GM10248 (cell line): ENCODE results near the gene SEZ6L.

ENCODE experiments used
- CTCF ChIA-PET: fragments of 300-600 bp; sonication (Branson Sonifier 250); formaldehyde crosslinking; extraction: SDS; loops from one replicate; lab custom pipeline; 2021; ENCODE audit warnings: antibody characterized with exemption; lab: Yijun Ruan, JAX
- POLR2A ChIA-PET: fragments of 350-650 bp; sonication (Branson Sonifier 250); formaldehyde crosslinking; extraction: SDS; loops from one replicate; lab custom pipeline; 2020; ENCODE audit warnings: antibody characterized with exemption; lab: Yijun Ruan, JAX
- DNase-seq: peaks from one replicate; pipeline ENCODE4 v3.0.0; 2012; ENCODE audit errors: extremely low spot score
- TF ChIP-seq, protein P1 (sequence below): IDR thresholded peaks from 2 replicates; pipeline ENCODE4 v1.5.1; 2012; ENCODE audit warnings: mild to moderate bottlenecking, low read depth; ENCODE audit errors: extremely low read depth, missing control alignments, control extremely low read depth

Gene SEZ6L

GRCh38 chr22:26226538-26227297 lies 57.5 kb downstream of the SEZ6L start:
- POLR2A ChIA-PET, result no interaction called here

DNA sequence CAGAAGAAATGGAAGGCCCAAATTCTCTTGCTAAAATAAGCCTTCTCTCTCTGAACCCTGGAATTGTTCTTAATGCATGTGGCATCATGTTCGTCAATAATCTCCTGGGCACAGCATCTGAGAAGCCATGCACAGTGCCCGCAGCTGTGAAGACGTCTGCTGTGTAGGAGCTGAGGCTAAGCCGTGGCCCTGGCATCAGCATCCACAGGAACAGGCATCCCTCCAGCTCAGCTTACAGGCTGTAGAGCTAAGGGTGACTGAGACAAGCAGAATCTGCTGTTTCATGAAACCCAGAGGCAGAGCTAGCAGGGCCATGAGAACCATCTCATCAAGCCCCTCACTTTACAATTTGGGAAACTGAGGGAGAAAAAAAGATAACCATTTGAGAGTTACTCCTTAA lies 60.6 kb downstream of the SEZ6L start:
- TF ChIP-seq, protein P1, sequence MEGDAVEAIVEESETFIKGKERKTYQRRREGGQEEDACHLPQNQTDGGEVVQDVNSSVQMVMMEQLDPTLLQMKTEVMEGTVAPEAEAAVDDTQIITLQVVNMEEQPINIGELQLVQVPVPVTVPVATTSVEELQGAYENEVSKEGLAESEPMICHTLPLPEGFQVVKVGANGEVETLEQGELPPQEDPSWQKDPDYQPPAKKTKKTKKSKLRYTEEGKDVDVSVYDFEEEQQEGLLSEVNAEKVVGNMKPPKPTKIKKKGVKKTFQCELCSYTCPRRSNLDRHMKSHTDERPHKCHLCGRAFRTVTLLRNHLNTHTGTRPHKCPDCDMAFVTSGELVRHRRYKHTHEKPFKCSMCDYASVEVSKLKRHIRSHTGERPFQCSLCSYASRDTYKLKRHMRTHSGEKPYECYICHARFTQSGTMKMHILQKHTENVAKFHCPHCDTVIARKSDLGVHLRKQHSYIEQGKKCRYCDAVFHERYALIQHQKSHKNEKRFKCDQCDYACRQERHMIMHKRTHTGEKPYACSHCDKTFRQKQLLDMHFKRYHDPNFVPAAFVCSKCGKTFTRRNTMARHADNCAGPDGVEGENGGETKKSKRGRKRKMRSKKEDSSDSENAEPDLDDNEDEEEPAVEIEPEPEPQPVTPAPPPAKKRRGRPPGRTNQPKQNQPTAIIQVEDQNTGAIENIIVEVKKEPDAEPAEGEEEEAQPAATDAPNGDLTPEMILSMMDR, result no peak
- ChIA-PET POLR2A (no interaction called here), CTCF (interaction anchor here (0.9 to 1.0 kb wide), 2 partner anchors 21 to 57 kb away, joined by 3 read pairs; no protein-coding TSS in a partner anchor)
- no peak for DNase-seq

More at GRCh38 chr22:26226538-26227297, 57.5 kb downstream of the SEZ6L start:
- CTCF ChIA-PET, result interaction anchor here (1.1 to 1.2 kb wide), 2 partner anchors 36 to 54 kb away, joined by 3 read pairs; no protein-coding TSS in a partner anchor
- TF ChIP-seq, protein P1, result no peak
- DNase-seq, result no peak

- ChIA-PET CTCF (no interaction called here), POLR2A (no interaction called here)
- TF ChIP-seq, protein P1, result no peak
- no peak for DNase-seq
These were observed 65.0 kb downstream of the SEZ6L start for GRCh38 chr22:26234296-26234695.

- TF ChIP-seq, protein P1, result no peak
- CTCF ChIA-PET, result no interaction called here
- no peak for DNase-seq
- POLR2A ChIA-PET, result no interaction called here
These were observed 66.7 kb downstream of the SEZ6L start for GRCh38 chr22:26235792-26236487.

- TF ChIP-seq, protein P1, result no peak
- no peak for DNase-seq
- POLR2A ChIA-PET, result no interaction called here
- CTCF ChIA-PET, result interaction anchor here (1.0 kb wide), 1 partner anchor 29 kb away, joined by 3 read pairs; no protein-coding TSS in a partner anchor
These were observed 67.7 kb downstream of the SEZ6L start for GRCh38 chr22:26236991-26237390.

GRCh38 chr22:26238596-26238995 lies 69.3 kb downstream of the SEZ6L start:
- CTCF ChIA-PET, result interaction anchor here (0.6 kb wide), 1 partner anchor 66 kb away, joined by 3 read pairs; no protein-coding TSS in a partner anchor
- POLR2A ChIA-PET, result no interaction called here
- TF ChIP-seq, protein P1, result no peak
- DNase-seq, result no peak
